ENCODE results near the gene CCDC137. TPM values are rescaled to one million over a fixed set of nuclear protein-coding genes. Genes with fewer than 3 reads are reported as not detected.

The CCDC137 gene
- total and polyA plus RNA-seq, 2 donors (not counting 3 experiments of a cell fraction or from before 2014, with no cell fraction given), result 12.9 to 32.2 TPM

GRCh38 chr17:81644976-81645952, 21.3 kb upstream of the CCDC137 start:
- H3K36me3 ChIP-seq (ENCODE audit: control insufficient read depth in 2 of 2, extremely low read depth in 1 of 2, insufficient read depth in 2 of 2, low read length in 2 of 2), result no peaks in the 10 kb centered on the region
- dilution Hi-C loops (cut with MboI; ENCODE audit: extremely low pct_ligation_motif_present, low sequenced_read_pairs), result no loop called here
- TF ChIP-seq CTCF (IDR thresholded peaks at IDR 0.05; ENCODE audit: extremely low read depth in 1 of 2, insufficient read depth in 1 of 2, low read depth in 1 of 2, low read length in 2 of 2) (no peak), FOS (IDR thresholded peaks at IDR 0.05; ENCODE audit: borderline replicate concordance, insufficient read depth, low read length) (no peak), MAX (IDR thresholded peaks at IDR 0.05; ENCODE audit: insufficient read depth, insufficient read length) (no peak), POLR2A (IDR thresholded peaks at IDR 0.05; ENCODE audit: low read depth, low read length) (no peak), JUN (IDR thresholded peaks at IDR 0.05; ENCODE audit: borderline replicate concordance, insufficient read depth, insufficient read length, low read depth) (no peak), POLR2AphosphoS5 (IDR thresholded peaks at IDR 0.05; ENCODE audit: insufficient read depth, low read depth, low read length) (no peak), MYC (IDR thresholded peaks at IDR 0.05; ENCODE audit: low read depth, low read length) (no peak), EZH2 (IDR thresholded peaks at IDR 0.05; ENCODE audit: borderline replicate concordance, low read depth, low read length, severe bottlenecking) (no peak), GATA2 (IDR thresholded peaks at IDR 0.05; ENCODE audit: insufficient read depth, insufficient read length, low read depth, low read length) (no peak)
- no peaks in the 10 kb centered on the region for H3K4me1 ChIP-seq (ENCODE audit: control insufficient read depth, extremely low read depth, insufficient read depth, low read length)
- no peaks in the 10 kb centered on the region for H3K9me3 ChIP-seq (replicated peaks; ENCODE audit: control insufficient read depth, insufficient read depth, low read length)
- H3K9ac ChIP-seq (replicated peaks; ENCODE audit: extremely low read depth, insufficient read depth, low read length), result no peak overlapping the region
- CTCF ChIA-PET, result no interaction called here
- intact Hi-C loops (cut with micrococcal nuclease), result no loop called here
- H3K27ac ChIP-seq (ENCODE audit: insufficient read depth, low read depth, low read length), result no peak overlapping the region
- no peaks in the 10 kb centered on the region for H3K79me2 ChIP-seq (ENCODE audit: control insufficient read depth, insufficient read depth, low read length)
- H3K4me2 ChIP-seq (ENCODE audit: insufficient read depth, low read length), result no peak overlapping the region
- no peaks in the 10 kb centered on the region for H4K20me1 ChIP-seq (replicated peaks; ENCODE audit: control insufficient read depth, extremely low read depth, insufficient read depth, low read length)
- peaks cover 18 to 22% of the 10 kb centered on the region in 2 experiments for H3K27me3 ChIP-seq (ENCODE audit: control insufficient read depth in 2 of 2, insufficient read depth in 2 of 2, low read length in 2 of 2)
- no TSS peak for BruUV-seq (replicated peaks)
- no peaks in the 10 kb centered on the region for H3K9me1 ChIP-seq (replicated peaks; ENCODE audit: control insufficient read depth, extremely low read depth, insufficient read depth, low read length)
- FAIRE-seq, result no peak
- H3K4me3 ChIP-seq (replicated peaks in 1 of 3; ENCODE audit: insufficient read depth in 1 of 3, low read depth in 1 of 3, low read length in 3 of 3), result no peak overlapping the region
- no peak overlapping the region for H2AFZ ChIP-seq (ENCODE audit: low read depth, low read length)
- POLR2A ChIA-PET, result interaction anchor here (0.6 kb wide), 1 partner anchor 18 kb away, joined by 4 read pairs; no protein-coding TSS in a partner anchor
- no peak for DNase-seq (ENCODE audit: low read depth, low spot score)
